ENCODE data around the gene KRTAP3-3. TPM values are rescaled to one million over a fixed set of nuclear protein-coding genes. Genes with fewer than 3 reads are reported as not detected.

KRTAP3-3 gene
- total RNA-seq, 1 experiment from 2014 or later = not detected

DNA sequence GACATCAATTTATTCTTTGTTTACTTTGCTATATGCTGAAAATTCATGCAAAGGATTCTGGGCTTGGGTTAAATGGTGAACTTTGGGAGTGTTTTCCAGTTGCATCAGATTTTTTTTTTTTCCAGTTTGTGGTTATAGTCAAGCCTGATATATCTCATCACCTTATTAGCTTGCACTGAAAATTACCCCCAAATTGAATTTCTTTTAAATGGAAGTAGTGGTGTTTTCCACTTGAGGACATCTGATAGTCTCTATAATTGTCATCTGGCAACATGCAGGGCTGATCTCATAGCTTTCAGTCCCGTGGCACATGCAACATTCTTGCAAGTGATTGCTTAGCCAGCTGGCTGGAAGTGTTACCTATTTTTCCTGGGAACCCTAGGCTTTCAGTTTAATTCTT, 19.6 kb upstream of the KRTAP3-3 start:
- Histone ChIP-seq H3K9ac (ENCODE audit: extremely low read depth, insufficient read length, low read length) (no peak overlapping the region), H3K23ac (ENCODE audit: insufficient read length, low read depth, low read length) (no peak overlapping the region), H3K27ac (ENCODE audit: insufficient read length, low read depth, low read length) (no peak overlapping the region), H2BK15ac (ENCODE audit: low read depth, low read length) (no peak overlapping the region), H3K4me2 (ENCODE audit: insufficient read depth, insufficient read length, low read length) (no peak overlapping the region), H3K18ac (ENCODE audit: insufficient read length, low read depth, low read length) (no peak overlapping the region), H2BK12ac (ENCODE audit: insufficient read length, low read depth, low read length) (no peak overlapping the region), H3K14ac (ENCODE audit: insufficient read depth, low read length) (no peak overlapping the region), H3K23me2 (ENCODE audit: insufficient read length, low read depth, low read length, poor library complexity, severe bottlenecking) (no peaks in the 10 kb centered on the region), H3T11ph (ENCODE audit: low read length) (no peak overlapping the region), H2BK20ac (ENCODE audit: low read depth, low read length, poor library complexity, severe bottlenecking) (no peak overlapping the region), H4K5ac (ENCODE audit: insufficient read length, low read depth, low read length) (no peak overlapping the region), H3K9me3 (ENCODE audit: control insufficient read depth, low read depth, low read length) (no peaks in the 10 kb centered on the region), H2AFZ (ENCODE audit: low read length) (no peak overlapping the region), H3K4ac (ENCODE audit: low read depth, low read length) (no peak overlapping the region), H4K91ac (ENCODE audit: insufficient read length, low read depth, low read length) (no peak overlapping the region), H3K27me3 (ENCODE audit: insufficient read depth, low read length) (no peaks in the 10 kb centered on the region), H3K56ac (ENCODE audit: insufficient read length, low read depth, low read length) (no peak overlapping the region), H2BK120ac (ENCODE audit: low read depth, low read length, poor library complexity, severe bottlenecking) (no peak overlapping the region), H4K20me1 (ENCODE audit: control insufficient read depth, insufficient read depth, insufficient read length) (no peaks in the 10 kb centered on the region), H2AK5ac (ENCODE audit: insufficient read length, low read length) (no peak overlapping the region), H3K79me2 (ENCODE audit: insufficient read depth, low read length) (no peaks in the 10 kb centered on the region), H4K8ac (replicated peaks; ENCODE audit: insufficient read length, low read depth, low read length) (no peak overlapping the region), H3K79me1 (ENCODE audit: insufficient read depth, low read depth, low read length, poor library complexity, severe bottlenecking) (no peaks in the 10 kb centered on the region), H2BK5ac (ENCODE audit: insufficient read length, low read length) (no peak overlapping the region), H3K4me1 (ENCODE audit: insufficient read depth, low read length) (no peaks in the 10 kb centered on the region; the same call in 1 of the 2 replicates)
- Mint-ChIP-seq H3K27ac (no peak overlapping the region), H3K4me1 (peaks cover 16 to 17% of the 10 kb centered on the region in 2 experiments), H3K9me3 (no peaks in the 10 kb centered on the region), H3K27me3 (ENCODE audit: low read depth) (no peaks in the 10 kb centered on the region), H3K36me3 (ENCODE audit: insufficient read depth in 1 of 3, low read depth in 3 of 3) (no peaks in the 10 kb centered on the region), H3K4me3 (no peak overlapping the region)
- TF ChIP-seq, protein P1, sequence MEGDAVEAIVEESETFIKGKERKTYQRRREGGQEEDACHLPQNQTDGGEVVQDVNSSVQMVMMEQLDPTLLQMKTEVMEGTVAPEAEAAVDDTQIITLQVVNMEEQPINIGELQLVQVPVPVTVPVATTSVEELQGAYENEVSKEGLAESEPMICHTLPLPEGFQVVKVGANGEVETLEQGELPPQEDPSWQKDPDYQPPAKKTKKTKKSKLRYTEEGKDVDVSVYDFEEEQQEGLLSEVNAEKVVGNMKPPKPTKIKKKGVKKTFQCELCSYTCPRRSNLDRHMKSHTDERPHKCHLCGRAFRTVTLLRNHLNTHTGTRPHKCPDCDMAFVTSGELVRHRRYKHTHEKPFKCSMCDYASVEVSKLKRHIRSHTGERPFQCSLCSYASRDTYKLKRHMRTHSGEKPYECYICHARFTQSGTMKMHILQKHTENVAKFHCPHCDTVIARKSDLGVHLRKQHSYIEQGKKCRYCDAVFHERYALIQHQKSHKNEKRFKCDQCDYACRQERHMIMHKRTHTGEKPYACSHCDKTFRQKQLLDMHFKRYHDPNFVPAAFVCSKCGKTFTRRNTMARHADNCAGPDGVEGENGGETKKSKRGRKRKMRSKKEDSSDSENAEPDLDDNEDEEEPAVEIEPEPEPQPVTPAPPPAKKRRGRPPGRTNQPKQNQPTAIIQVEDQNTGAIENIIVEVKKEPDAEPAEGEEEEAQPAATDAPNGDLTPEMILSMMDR (conservative IDR thresholded peaks at IDR 0.05) = no peak
- DNase-seq = no peak
- no CpG with 5 or more reads among the region's 1 CpG for WGBS (ENCODE audit: extremely low coverage, insufficient read length, low lambda C conversion rate)

All from H9 (cell line).